GM12892 (cell line): ENCODE data around the gene RETREG1.

Experiments
- POLR2A ChIP-seq: IDR thresholded peaks from 2 replicates; pipeline ENCODE4 v1.6.1; 2011; ENCODE audit warnings: low read depth, low read length, control low read depth
- TAF1 ChIP-seq: IDR thresholded peaks from 2 replicates; pipeline ENCODE4 v1.6.1; 2011; ENCODE audit warnings: low read depth, mild to moderate bottlenecking, control low read depth, low read length, borderline replicate concordance

DNA sequence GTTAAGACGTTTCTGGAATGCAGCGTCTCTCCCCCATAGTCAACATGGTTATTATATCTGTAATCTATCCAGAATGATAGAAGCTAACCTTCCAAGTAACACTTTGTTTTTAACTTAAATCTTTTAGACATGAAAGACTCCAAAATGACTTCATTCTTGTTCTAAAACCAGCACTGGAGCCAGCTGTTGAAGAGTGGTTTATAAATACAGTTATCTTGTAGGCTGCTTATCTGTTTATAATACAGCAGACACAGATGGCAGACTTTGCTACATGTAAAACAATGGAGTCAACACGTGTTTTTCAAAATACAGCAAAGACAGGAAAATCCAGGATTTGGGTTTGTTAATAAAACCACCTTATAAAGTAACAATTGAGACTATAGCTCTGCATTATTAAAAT, 48.8 kb upstream of the RETREG1 start:
- no peak for TF ChIP-seq TAF1
- TF ChIP-seq POLR2A = no peak
